Fibroblast of lung (primary cell): ENCODE data around the gene HBE1.

Source experiments
- CTCF ChIP-seq, 2 donors: IDR thresholded peaks in 1 of 2; conservative IDR thresholded peaks in 1 of 2; 1 replicate in 1 of 2; 2 replicates in 1 of 2; pipeline ENCODE4 v1.5.1; 2011 to 2012; ENCODE audit warnings: low read length in 2 of 2, control low read depth in 1 of 2, inconsistent platforms in 1 of 2, low read depth in 1 of 2, mild to moderate bottlenecking in 1 of 2
- EZH2 ChIP-seq: IDR thresholded peaks from 2 replicates; pipeline ENCODE4 v1.5.1; 2012; ENCODE audit warnings: low read length, control low read depth, mild to moderate bottlenecking; ENCODE audit errors: missing control alignments

GRCh38 chr11:5233307-5233706 is 36.4 kb downstream of the HBE1 start:
- TF ChIP-seq EZH2 (no peak), CTCF (conservative IDR thresholded peaks at IDR 0.05 in 1 of 2, IDR thresholded peaks at IDR 0.05 in 1 of 2; ENCODE audit: low read depth in 1 of 2, low read length in 2 of 2) (no peak)
